M059J (cell line): ENCODE results near the gene CHSY1. TPM values are rescaled to one million over a fixed set of nuclear protein-coding genes. Genes with fewer than 3 reads are reported as not detected.
"Not testable (repeated sequence)": the region's sequence is repeated elsewhere in the genome, so short reads cannot be mapped to it uniquely, and the experiment has no call there.

Experiments
- DNase-seq: peaks from one replicate; pipeline ENCODE4 v3.0.0-alpha.2; 2012; ENCODE audit warnings: low read depth
- total RNA-seq: library from RNA; depleted of rRNA; stranded (reverse); fragments of >200 nt; shearing (Covaris generic); gene quantifications from 2 replicates; pipeline ENCODE4 v1.2.3, GENCODE V29; 2014

The CHSY1 gene
- total RNA-seq, 1 experiment from 2014 or later = 52.1 TPM

GRCh38 chr15:101244889-101245668 is 6.8 kb downstream of the CHSY1 start:
- no peak for DNase-seq

- no peak for DNase-seq
Measured at GRCh38 chr15:101244036-101244781, 7.6 kb downstream of the CHSY1 start.

GRCh38 chr15:101243420-101243819 is 8.4 kb downstream of the CHSY1 start:
- DNase-seq = no peak

GRCh38 chr15:101242999-101243336 is 8.9 kb downstream of the CHSY1 start:
- no peak for DNase-seq

GRCh38 chr15:101242160-101242998 is 9.5 kb downstream of the CHSY1 start:
- peak; percentile 83 for DNase-seq

GRCh38 chr15:101240358-101240757 is 11.5 kb downstream of the CHSY1 start:
- no peak for DNase-seq

GRCh38 chr15:101239724-101240136 is 12.1 kb downstream of the CHSY1 start:
- no peak for DNase-seq

- no peak for DNase-seq
Measured at GRCh38 chr15:101237251-101237650, 14.6 kb downstream of the CHSY1 start.

GRCh38 chr15:101233651-101234280 is 18.1 kb downstream of the CHSY1 start:
- DNase-seq = no peak

GRCh38 chr15:101232677-101233076 is 19.2 kb downstream of the CHSY1 start:
- DNase-seq = no peak

GRCh38 chr15:101228313-101228712 is 23.5 kb downstream of the CHSY1 start:
- no peak for DNase-seq

GRCh38 chr15:101225658-101226057 is 26.2 kb downstream of the CHSY1 start:
- no peak for DNase-seq

GRCh38 chr15:101221902-101222301 is 29.9 kb downstream of the CHSY1 start:
- no peak for DNase-seq

GRCh38 chr15:101220060-101220459 is 31.8 kb downstream of the CHSY1 start:
- no peak for DNase-seq

GRCh38 chr15:101219441-101219840 is 32.4 kb downstream of the CHSY1 start:
- no peak for DNase-seq

- no peak for DNase-seq
Measured at GRCh38 chr15:101217446-101217845, 34.4 kb downstream of the CHSY1 start.

GRCh38 chr15:101216100-101216499 is 35.7 kb downstream of the CHSY1 start:
- no peak for DNase-seq

- DNase-seq = no peak
Measured at GRCh38 chr15:101215681-101216080, 36.2 kb downstream of the CHSY1 start.

- DNase-seq = not testable (repeated sequence)
Measured at GRCh38 chr15:101214435-101215097, 37.3 kb downstream of the CHSY1 start.

GRCh38 chr15:101213570-101213969 is 38.3 kb downstream of the CHSY1 start:
- no peak for DNase-seq

- no peak for DNase-seq
Measured at GRCh38 chr15:101213147-101213546, 38.7 kb downstream of the CHSY1 start.
